ENCODE measurements around the gene FCHSD2.
"Not testable (repeated sequence)": the region's sequence is repeated elsewhere in the genome, so short reads cannot be mapped to it uniquely, and the experiment has no call there.

The FCHSD2 gene

GRCh38 chr11:73059915-73060314 is 82.2 kb downstream of the FCHSD2 start:
- DNase-seq (ENCODE audit: low read depth): no peak

- no peak for DNase-seq (ENCODE audit: low read depth)
Observed at GRCh38 chr11:73058989-73059674, 83.0 kb downstream of the FCHSD2 start.

GRCh38 chr11:73055655-73056354 is 86.3 kb downstream of the FCHSD2 start:
- DNase-seq (ENCODE audit: low read depth): no peak

- no peak for DNase-seq (ENCODE audit: low read depth)
Observed at GRCh38 chr11:73055002-73055401, 87.1 kb downstream of the FCHSD2 start.

- peak; percentile 67 for DNase-seq (ENCODE audit: low read depth)
Observed at GRCh38 chr11:73053964-73054363, 88.2 kb downstream of the FCHSD2 start.

- DNase-seq (ENCODE audit: low read depth): no peak
Observed at GRCh38 chr11:73048446-73048845, 93.7 kb downstream of the FCHSD2 start.

GRCh38 chr11:73047773-73048371 is 94.2 kb downstream of the FCHSD2 start:
- no peak for DNase-seq (ENCODE audit: low read depth)

- no peak for DNase-seq (ENCODE audit: low read depth)
Observed at GRCh38 chr11:73040046-73040445, 102.1 kb downstream of the FCHSD2 start.

- no peak for DNase-seq (ENCODE audit: low read depth)
Observed at GRCh38 chr11:73034777-73035176, 107.3 kb downstream of the FCHSD2 start.

GRCh38 chr11:73034331-73034730 is 107.8 kb downstream of the FCHSD2 start:
- DNase-seq (ENCODE audit: low read depth): no peak

GRCh38 chr11:73030130-73030529 is 112.0 kb downstream of the FCHSD2 start:
- no peak for DNase-seq (ENCODE audit: low read depth)

- DNase-seq (ENCODE audit: low read depth): no peak
Observed at GRCh38 chr11:73029403-73029802, 112.7 kb downstream of the FCHSD2 start.

- no peak for DNase-seq (ENCODE audit: low read depth)
Observed at GRCh38 chr11:73028611-73029010, 113.5 kb downstream of the FCHSD2 start.

- not testable (repeated sequence) for DNase-seq (ENCODE audit: low read depth)
Observed at GRCh38 chr11:73027840-73028239, 114.3 kb downstream of the FCHSD2 start.

GRCh38 chr11:73024639-73025038 is 117.5 kb downstream of the FCHSD2 start:
- no peak for DNase-seq (ENCODE audit: low read depth)

GRCh38 chr11:73019996-73020395 is 122.1 kb downstream of the FCHSD2 start:
- no peak for DNase-seq (ENCODE audit: low read depth)

GRCh38 chr11:73019449-73019848 is 122.7 kb downstream of the FCHSD2 start:
- DNase-seq (ENCODE audit: low read depth): no peak

- peak; percentile 29 for DNase-seq (ENCODE audit: low read depth)
Observed at GRCh38 chr11:73018856-73019255, 123.3 kb downstream of the FCHSD2 start.

GRCh38 chr11:73017024-73017751 is 124.9 kb downstream of the FCHSD2 start:
- no peak for DNase-seq (ENCODE audit: low read depth)

GRCh38 chr11:73013021-73013420 is 129.1 kb downstream of the FCHSD2 start:
- peak; percentile 23 for DNase-seq (ENCODE audit: low read depth)

- peak; percentile 48 for DNase-seq (ENCODE audit: low read depth)
Observed at GRCh38 chr11:73012121-73012863, 129.8 kb downstream of the FCHSD2 start.

Data from amniotic epithelial cell (primary cell).